Inflammatory macrophage treated with lipopolysaccharide for 4 hours (primary cell): ENCODE data around the gene GPR148.

Experiments
- DNase-seq: peaks from one replicate; pipeline ENCODE4 v3.0.0-alpha.2; 2020

Gene GPR148

DNA sequence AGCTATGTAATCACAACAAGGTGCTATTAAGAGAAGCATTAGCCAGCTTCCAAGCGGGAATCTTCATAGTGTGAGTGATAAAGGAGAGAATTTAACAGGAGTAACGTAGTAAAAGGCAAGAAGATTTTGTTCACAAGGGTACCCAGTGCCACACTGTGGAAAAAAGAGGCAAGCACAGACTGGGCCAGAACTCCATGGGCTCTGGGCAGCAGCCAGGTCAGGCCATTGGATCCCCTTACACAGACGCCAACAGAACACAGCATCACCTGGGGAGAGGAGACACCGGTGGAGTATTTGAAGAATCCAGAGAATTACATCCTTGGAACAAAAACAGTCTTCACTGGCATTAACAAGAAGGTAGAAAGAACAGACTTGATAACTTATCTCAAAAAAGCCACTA is 47.7 kb downstream of the GPR148 start:
- no peak for DNase-seq

DNA sequence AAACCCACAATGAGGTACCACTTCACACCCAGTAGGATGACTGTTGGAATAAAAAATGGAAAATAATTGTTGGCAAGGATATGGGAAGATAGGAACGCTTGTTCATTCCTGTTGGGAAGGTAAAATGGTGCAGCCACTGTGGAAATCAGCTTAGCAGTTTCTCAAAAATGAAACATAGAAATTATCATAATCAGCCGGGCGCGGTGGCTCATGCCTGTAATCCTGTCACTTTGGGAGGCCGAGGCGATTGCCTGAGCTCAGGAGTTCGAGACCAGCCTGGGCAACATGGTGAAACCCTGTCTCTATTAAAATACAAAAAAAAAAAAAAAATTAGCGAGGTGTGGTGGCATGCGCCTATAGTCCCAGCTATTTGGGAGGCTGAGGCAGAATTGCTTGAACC is 49.9 kb downstream of the GPR148 start:
- DNase-seq: no peak
